H9 (cell line): ENCODE data around the gene SC5D. TPM values are rescaled to one million over a fixed set of nuclear protein-coding genes. Genes with fewer than 3 reads are reported as not detected.

Experiments
- DNase-seq: peaks from one replicate; pipeline ENCODE4 v3.0.0-alpha.2; 2017
- H2AFZ ChIP-seq: one replicate; pipeline ENCODE4 v1.6.1; 2013; ENCODE audit warnings: mild to moderate bottlenecking, low read length, control low read depth, moderate library complexity
- H2AK5ac ChIP-seq: 2 replicates; pipeline ENCODE4 v1.6.1; 2013; ENCODE audit warnings: low read length, control low read depth, mixed read lengths; ENCODE audit not compliant: insufficient read length
- H2BK120ac ChIP-seq: one replicate; pipeline ENCODE4 v1.6.1; 2013; ENCODE audit warnings: low read depth, mild to moderate bottlenecking, low read length, control low read depth, inconsistent platforms; ENCODE audit not compliant: poor library complexity, severe bottlenecking
- H2BK12ac ChIP-seq: 2 replicates; pipeline ENCODE4 v1.6.1; 2013; ENCODE audit warnings: low read length, control low read depth, mixed read lengths, low read depth; ENCODE audit not compliant: insufficient read length
- H2BK15ac ChIP-seq: 2 replicates; pipeline ENCODE4 v1.6.1; 2013; ENCODE audit warnings: low read depth, low read length, control low read depth
- H2BK20ac ChIP-seq: one replicate; pipeline ENCODE4 v1.6.1; 2013; ENCODE audit warnings: low read depth, mild to moderate bottlenecking, low read length, control low read depth, inconsistent platforms; ENCODE audit not compliant: poor library complexity, severe bottlenecking
- H2BK5ac ChIP-seq: 2 replicates; pipeline ENCODE4 v1.6.1; 2013; ENCODE audit warnings: low read length, control low read depth, mixed read lengths; ENCODE audit not compliant: insufficient read length
- H3K14ac ChIP-seq: 2 replicates; pipeline ENCODE4 v1.6.1; 2013; ENCODE audit warnings: low read length, control low read depth; ENCODE audit not compliant: insufficient read depth
- H3K18ac ChIP-seq: 2 replicates; pipeline ENCODE4 v1.6.1; 2013; ENCODE audit warnings: low read depth, mild to moderate bottlenecking, mixed read lengths, low read length, control low read depth; ENCODE audit not compliant: insufficient read length
- H3K23ac ChIP-seq: 2 replicates; pipeline ENCODE4 v1.6.1; 2013; ENCODE audit warnings: low read length, control low read depth, mixed read lengths, low read depth; ENCODE audit not compliant: insufficient read length
- H3K23me2 ChIP-seq: 2 replicates; pipeline ENCODE4 v1.6.1; 2013; ENCODE audit warnings: low read depth, mild to moderate bottlenecking, mixed read lengths, low read length, control low read depth; ENCODE audit not compliant: insufficient read length, poor library complexity, severe bottlenecking
- H3K27ac ChIP-seq: 2 replicates; pipeline ENCODE4 v1.5.1; 2013; ENCODE audit warnings: low read length, control low read depth, mixed read lengths, low read depth; ENCODE audit not compliant: insufficient read length
- H3K27me3 ChIP-seq: 2 replicates; pipeline ENCODE4 v1.6.1; 2013; ENCODE audit warnings: low read length, control low read depth, inconsistent platforms; ENCODE audit not compliant: insufficient read depth
- H3K4ac ChIP-seq: 2 replicates; pipeline ENCODE4 v1.6.1; 2013; ENCODE audit warnings: low read depth, mild to moderate bottlenecking, control low read depth, inconsistent platforms, low read length, moderate library complexity
- H3K4me1 ChIP-seq: 2 replicates; pipeline ENCODE4 v1.6.1; 2013; ENCODE audit warnings: low read length, control low read depth, inconsistent platforms; ENCODE audit not compliant: insufficient read depth
- H3K4me2 ChIP-seq: 2 replicates; pipeline ENCODE4 v1.6.1; 2013; ENCODE audit warnings: low read length, control low read depth, mixed read lengths; ENCODE audit not compliant: insufficient read length, insufficient read depth
- H3K56ac ChIP-seq: 2 replicates; pipeline ENCODE4 v1.6.1; 2013; ENCODE audit warnings: low read depth, mild to moderate bottlenecking, mixed read lengths, low read length, control low read depth; ENCODE audit not compliant: insufficient read length
- H3K79me1 ChIP-seq: 2 replicates; pipeline ENCODE4 v1.6.1; 2013; ENCODE audit warnings: low read depth, mild to moderate bottlenecking, moderate library complexity, low read length, control low read depth, inconsistent platforms; ENCODE audit not compliant: insufficient read depth, poor library complexity, severe bottlenecking
- H3K79me2 ChIP-seq: 2 replicates; pipeline ENCODE4 v1.6.1; 2013; ENCODE audit warnings: low read length, control low read depth, inconsistent platforms; ENCODE audit not compliant: insufficient read depth
- H3K9ac ChIP-seq: 2 replicates; pipeline ENCODE4 v1.6.1; 2013; ENCODE audit warnings: low read length, control low read depth, mixed read lengths; ENCODE audit not compliant: insufficient read length; ENCODE audit errors: extremely low read depth
- H3K9me3 ChIP-seq: one replicate; pipeline ENCODE4 v1.6.1; 2013; ENCODE audit warnings: low read depth, low read length, inconsistent platforms; ENCODE audit not compliant: control insufficient read depth
- H3T11ph ChIP-seq: one replicate; pipeline ENCODE4 v1.6.1; 2013; ENCODE audit warnings: mild to moderate bottlenecking, low read length, control low read depth, inconsistent platforms
- H4K20me1 ChIP-seq: one replicate; pipeline ENCODE4 v1.6.1; 2013; ENCODE audit not compliant: control insufficient read depth, insufficient read length, insufficient read depth
- H4K5ac ChIP-seq: 2 replicates; pipeline ENCODE4 v1.6.1; 2013; ENCODE audit warnings: low read depth, mild to moderate bottlenecking, mixed read lengths, low read length, control low read depth; ENCODE audit not compliant: insufficient read length
- H4K8ac ChIP-seq: replicated peaks from 2 replicates; pipeline ENCODE4 v1.6.1; 2013; ENCODE audit warnings: low read length, control low read depth, mixed read lengths, low read depth; ENCODE audit not compliant: insufficient read length
- H4K91ac ChIP-seq: 2 replicates; pipeline ENCODE4 v1.6.1; 2013; ENCODE audit warnings: low read depth, mild to moderate bottlenecking, moderate library complexity, mixed read lengths, low read length, control low read depth; ENCODE audit not compliant: insufficient read length
- H3K27ac Mint-ChIP-seq, 3 experiments: 2 replicates in 2 of 3; 3 replicates in 1 of 3; pipeline ENCODE4 v1.8.0; 2020 to 2021; ENCODE audit warnings: mixed read lengths in 3 of 3, mild to moderate bottlenecking in 1 of 3, moderate library complexity in 1 of 3
- H3K27me3 Mint-ChIP-seq: 2 replicates; pipeline ENCODE4 v1.8.0; 2021; ENCODE audit warnings: low read depth, mild to moderate bottlenecking, moderate library complexity, mixed read lengths
- H3K36me3 Mint-ChIP-seq, 3 experiments: 2 replicates in 2 of 3; 3 replicates in 1 of 3; pipeline ENCODE4 v1.8.0; 2020 to 2021; ENCODE audit warnings: low read depth in 3 of 3, mixed read lengths in 3 of 3; ENCODE audit not compliant: insufficient read depth in 1 of 3
- H3K4me1 Mint-ChIP-seq, 2 experiments: 2 replicates each; pipeline ENCODE4 v1.8.0; 2020; ENCODE audit warnings: mixed read lengths in 2 of 2
- H3K4me3 Mint-ChIP-seq, 2 experiments: 2 replicates in 1 of 2; 3 replicates in 1 of 2; pipeline ENCODE4 v1.8.0; 2020 to 2021; ENCODE audit warnings: mild to moderate bottlenecking in 2 of 2, mixed read lengths in 2 of 2, moderate library complexity in 1 of 2
- H3K9me3 Mint-ChIP-seq, 2 experiments: 2 replicates in 1 of 2; 3 replicates in 1 of 2; pipeline ENCODE4 v1.8.0; 2020; ENCODE audit warnings: mild to moderate bottlenecking in 2 of 2, mixed read lengths in 2 of 2, moderate library complexity in 1 of 2
- CTCF ChIP-seq: fragments of 200-600 bp; sonication (generic); conservative IDR thresholded peaks from 3 replicates; pipeline ENCODE4 v1.8.0; 2021; ENCODE audit warnings: antibody characterized with exemption, mild to moderate bottlenecking
- WGBS: extraction: QIAGEN DNeasy Blood & Tissue Kit; methylation state at CpG from one replicate; pipeline ENCODE4 v1.1.7; 2013; ENCODE audit warnings: missing lambda C conversion rate, low lambda C conversion rate, mixed read lengths; ENCODE audit not compliant: insufficient read length; ENCODE audit errors: extremely low coverage; 5-methylcytosine and 5-hydroxymethylcytosine counted together
- total RNA-seq: library from RNA; stranded (reverse); gene quantifications from 2 replicates; pipeline ENCODE4 v1.2.1, GENCODE V29; 2021

The SC5D gene
- total RNA-seq, 1 experiment from 2014 or later, result 92.0 TPM

- H3K23me2 ChIP-seq, result no peaks in the 10 kb centered on the region
- H3K4me2 ChIP-seq, result no peak overlapping the region
- no peak overlapping the region for H3K14ac ChIP-seq
- H3K36me3 Mint-ChIP-seq, result no peaks in the 10 kb centered on the region; a peak in 2 of 7 replicates
- no peak overlapping the region for H3K4me3 Mint-ChIP-seq
- H2AFZ ChIP-seq, result no peak overlapping the region
- TF ChIP-seq CTCF, result no peak
- no peak overlapping the region for H3K27ac Mint-ChIP-seq
- H3K56ac ChIP-seq, result no peak overlapping the region
- no peak overlapping the region for H2AK5ac ChIP-seq
- H3K4ac ChIP-seq, result no peak overlapping the region
- no peaks in the 10 kb centered on the region for H3K27me3 ChIP-seq
- H2BK15ac ChIP-seq, result no peak overlapping the region
- H2BK5ac ChIP-seq, result no peak overlapping the region
- H2BK120ac ChIP-seq, result no peak overlapping the region
- H4K5ac ChIP-seq, result no peak overlapping the region
- no CpG with 5 or more reads among the region's 19 CpGs for WGBS
- no peak overlapping the region for H3K9ac ChIP-seq
- H3K79me1 ChIP-seq, result no peaks in the 10 kb centered on the region
- no peak overlapping the region for H3T11ph ChIP-seq
- H3K9me3 ChIP-seq, result no peaks in the 10 kb centered on the region
- H3K27ac ChIP-seq, result no peak overlapping the region
- peaks cover 2 to 6% of the 10 kb centered on the region in 2 experiments; a peak in 2 of 4 replicates for H3K4me1 Mint-ChIP-seq
- no peak overlapping the region for H3K18ac ChIP-seq
- H3K27me3 Mint-ChIP-seq, result no peaks in the 10 kb centered on the region; the same call in 1 of the 2 replicates
- H2BK20ac ChIP-seq, result no peak overlapping the region
- no peaks in the 10 kb centered on the region; a peak in 1 of 5 replicates for H3K9me3 Mint-ChIP-seq
- DNase-seq, result no peak
- H4K8ac ChIP-seq, result no peak overlapping the region
- H2BK12ac ChIP-seq, result no peak overlapping the region
- no peaks in the 10 kb centered on the region; the same call in 1 of the 2 replicates for H3K4me1 ChIP-seq
- H4K20me1 ChIP-seq, result no peaks in the 10 kb centered on the region
- H3K79me2 ChIP-seq, result no peaks in the 10 kb centered on the region
- no peak overlapping the region for H3K23ac ChIP-seq
- H4K91ac ChIP-seq, result no peak overlapping the region
These were observed 38.3 kb downstream of the SC5D start for GRCh38 chr11:121330614-121331435.
